WTC11 (cell line): ENCODE results near the gene STIMATE.

Source experiments
- CREM ChIP-seq: sonication (generic); formaldehyde crosslinking; IDR thresholded peaks from 2 replicates; pipeline ENCODE4 v1.8.1; 2022; ENCODE audit warnings: mild to moderate bottlenecking, missing genetic modification reagents, moderate library complexity
- ELF4 ChIP-seq: sonication (generic); formaldehyde crosslinking; IDR thresholded peaks from 2 replicates; pipeline ENCODE4 v1.8.1; 2022; ENCODE audit warnings: low read depth, mild to moderate bottlenecking, moderate library complexity, missing genetic modification reagents
- ETV6 ChIP-seq: sonication (generic); formaldehyde crosslinking; IDR thresholded peaks from 2 replicates; pipeline ENCODE4 v1.8.1; 2022; ENCODE audit warnings: mild to moderate bottlenecking, missing genetic modification reagents
- IRF2 ChIP-seq: sonication (generic); formaldehyde crosslinking; IDR thresholded peaks from 2 replicates; pipeline ENCODE4 v1.8.0; 2022; ENCODE audit warnings: low read depth, missing genetic modification reagents, borderline replicate concordance
- NR2C2 ChIP-seq: sonication (generic); formaldehyde crosslinking; IDR thresholded peaks from 2 replicates; pipeline ENCODE4 v1.8.0; 2022; ENCODE audit warnings: mild to moderate bottlenecking, missing genetic modification reagents
- RORB ChIP-seq: fragments of 250-450 bp; sonication (Bioruptor Pico); IDR thresholded peaks from 2 replicates; pipeline ENCODE4 v1.9.0; 2021; ENCODE audit warnings: mild to moderate bottlenecking
- USF2 ChIP-seq: sonication (generic); formaldehyde crosslinking; IDR thresholded peaks from 2 replicates; pipeline ENCODE4 v1.8.1; 2023; ENCODE audit warnings: mild to moderate bottlenecking, missing genetic modification reagents, moderate library complexity
- ZNF263 ChIP-seq: sonication (generic); formaldehyde crosslinking; IDR thresholded peaks from 2 replicates; pipeline ENCODE4 v1.8.1; 2022; ENCODE audit warnings: low read depth, mild to moderate bottlenecking, moderate library complexity, missing genetic modification reagents
- ZNF317 ChIP-seq: sonication (generic); formaldehyde crosslinking; IDR thresholded peaks from 2 replicates; pipeline ENCODE4 v1.8.1; 2023; ENCODE audit warnings: low read depth, mild to moderate bottlenecking, moderate library complexity, missing genetic modification reagents, borderline replicate concordance
- TF ChIP-seq, protein P1 (sequence below): fragments of 200-600 bp; IDR thresholded peaks from 2 replicates; pipeline ENCODE4 v1.8.0; 2022; ENCODE audit warnings: antibody characterized with exemption
- TF ChIP-seq, protein P2 (sequence below): sonication (generic); formaldehyde crosslinking; IDR thresholded peaks from 2 replicates; pipeline ENCODE4 v1.8.1; 2023; ENCODE audit warnings: mild to moderate bottlenecking, missing genetic modification reagents, moderate library complexity
- TF ChIP-seq, protein P3 (sequence below): sonication (generic); formaldehyde crosslinking; IDR thresholded peaks from 2 replicates; pipeline ENCODE4 v1.8.1; 2022; ENCODE audit warnings: missing genetic modification reagents, borderline replicate concordance

GRCh38 chr3:52931889-52932288 lies 34.5 kb upstream of the STIMATE start:
- TF ChIP-seq, protein P1, sequence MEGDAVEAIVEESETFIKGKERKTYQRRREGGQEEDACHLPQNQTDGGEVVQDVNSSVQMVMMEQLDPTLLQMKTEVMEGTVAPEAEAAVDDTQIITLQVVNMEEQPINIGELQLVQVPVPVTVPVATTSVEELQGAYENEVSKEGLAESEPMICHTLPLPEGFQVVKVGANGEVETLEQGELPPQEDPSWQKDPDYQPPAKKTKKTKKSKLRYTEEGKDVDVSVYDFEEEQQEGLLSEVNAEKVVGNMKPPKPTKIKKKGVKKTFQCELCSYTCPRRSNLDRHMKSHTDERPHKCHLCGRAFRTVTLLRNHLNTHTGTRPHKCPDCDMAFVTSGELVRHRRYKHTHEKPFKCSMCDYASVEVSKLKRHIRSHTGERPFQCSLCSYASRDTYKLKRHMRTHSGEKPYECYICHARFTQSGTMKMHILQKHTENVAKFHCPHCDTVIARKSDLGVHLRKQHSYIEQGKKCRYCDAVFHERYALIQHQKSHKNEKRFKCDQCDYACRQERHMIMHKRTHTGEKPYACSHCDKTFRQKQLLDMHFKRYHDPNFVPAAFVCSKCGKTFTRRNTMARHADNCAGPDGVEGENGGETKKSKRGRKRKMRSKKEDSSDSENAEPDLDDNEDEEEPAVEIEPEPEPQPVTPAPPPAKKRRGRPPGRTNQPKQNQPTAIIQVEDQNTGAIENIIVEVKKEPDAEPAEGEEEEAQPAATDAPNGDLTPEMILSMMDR = no peak
- TF ChIP-seq, protein P2, sequence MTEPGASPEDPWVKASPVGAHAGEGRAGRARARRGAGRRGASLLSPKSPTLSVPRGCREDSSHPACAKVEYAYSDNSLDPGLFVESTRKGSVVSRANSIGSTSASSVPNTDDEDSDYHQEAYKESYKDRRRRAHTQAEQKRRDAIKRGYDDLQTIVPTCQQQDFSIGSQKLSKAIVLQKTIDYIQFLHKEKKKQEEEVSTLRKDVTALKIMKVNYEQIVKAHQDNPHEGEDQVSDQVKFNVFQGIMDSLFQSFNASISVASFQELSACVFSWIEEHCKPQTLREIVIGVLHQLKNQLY (CRISPR knock-in tag) = no peak
- TF ChIP-seq CREM (CRISPR knock-in tag) (no peak), ZNF263 (CRISPR knock-in tag) (no peak), ZNF317 (no peak), USF2 (CRISPR knock-in tag) (no peak), IRF2 (CRISPR knock-in tag) (no peak), ELF4 (CRISPR knock-in tag) (no peak), NR2C2 (CRISPR knock-in tag) (no peak), RORB (CRISPR knock-in tag) (no peak), ETV6 (CRISPR knock-in tag) (no peak)
- TF ChIP-seq, protein P3, sequence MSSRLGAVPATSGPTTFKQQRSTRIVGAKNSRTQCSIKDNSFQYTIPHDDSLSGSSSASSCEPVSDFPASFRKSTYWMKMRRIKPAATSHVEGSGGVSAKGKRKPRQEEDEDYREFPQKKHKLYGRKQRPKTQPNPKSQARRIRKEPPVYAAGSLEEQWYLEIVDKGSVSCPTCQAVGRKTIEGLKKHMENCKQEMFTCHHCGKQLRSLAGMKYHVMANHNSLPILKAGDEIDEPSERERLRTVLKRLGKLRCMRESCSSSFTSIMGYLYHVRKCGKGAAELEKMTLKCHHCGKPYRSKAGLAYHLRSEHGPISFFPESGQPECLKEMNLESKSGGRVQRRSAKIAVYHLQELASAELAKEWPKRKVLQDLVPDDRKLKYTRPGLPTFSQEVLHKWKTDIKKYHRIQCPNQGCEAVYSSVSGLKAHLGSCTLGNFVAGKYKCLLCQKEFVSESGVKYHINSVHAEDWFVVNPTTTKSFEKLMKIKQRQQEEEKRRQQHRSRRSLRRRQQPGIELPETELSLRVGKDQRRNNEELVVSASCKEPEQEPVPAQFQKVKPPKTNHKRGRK (CRISPR knock-in tag) = no peak
